ENCODE measurements around the gene TGFB1I1. TPM values are rescaled to one million over a fixed set of nuclear protein-coding genes. Genes with fewer than 3 reads are reported as not detected.
A peak's percentile ranks its signal among the peaks of the same experiment; 100 is the strongest.

Gene TGFB1I1
- total and polyA plus RNA-seq, 2 of the 13 experiments (the other 11 are each of a cell fraction or from before 2014, with no cell fraction given), result 0.80 to 2.9 TPM

- TF ChIP-seq RERE (CRISPR knock-in tag; IDR thresholded peaks at IDR 0.05; ENCODE audit: low read depth) (0 out of 2 replicates have a peak, but pooled peaks have one; percentile 4), HNRNPUL1 (IDR thresholded peaks at IDR 0.05; ENCODE audit: low read depth, low read length) (no peak), THYN1 (CRISPR knock-in tag; IDR thresholded peaks at IDR 0.05; ENCODE audit: borderline replicate concordance, low read depth) (no peak), HNRNPL (IDR thresholded peaks at IDR 0.05; ENCODE audit: low read depth, low read length) (peak; percentile 48; the same call in 1 of the 2 replicates), CSRNP2 (CRISPR knock-in tag; conservative IDR thresholded peaks at IDR 0.05; ENCODE audit: low read depth) (no peak), FOXA1 (IDR thresholded peaks at IDR 0.05) (no peak), FOXA1 (CRISPR knock-in tag; IDR thresholded peaks at IDR 0.05) (peak; percentile 60), ATF3 (CRISPR knock-in tag; IDR thresholded peaks at IDR 0.05) (peak; percentile 91), ATM (IDR thresholded peaks at IDR 0.05; ENCODE audit: borderline replicate concordance) (no peak), ZNF782 (CRISPR knock-in tag; IDR thresholded peaks at IDR 0.05; ENCODE audit: borderline replicate concordance) (0 out of 2 replicates have a peak, but pooled peaks have one; percentile 25), RFX3 (CRISPR knock-in tag; IDR thresholded peaks at IDR 0.05) (peak; percentile 25; the same call in 1 of the 2 replicates), YEATS2 (CRISPR knock-in tag; IDR thresholded peaks at IDR 0.05; ENCODE audit: borderline replicate concordance) (peak; percentile 92), HOXA7 (CRISPR knock-in tag; IDR thresholded peaks at IDR 0.05) (no peak), SP5 (CRISPR knock-in tag; IDR thresholded peaks at IDR 0.05; ENCODE audit: borderline replicate concordance, low read depth) (peak; percentile 48), IRF9 (CRISPR knock-in tag; IDR thresholded peaks at IDR 0.05; ENCODE audit: borderline replicate concordance) (peak; percentile 93), ZSCAN22 (CRISPR knock-in tag; IDR thresholded peaks at IDR 0.05) (no peak)
Measured at GRCh38 chr16:31458844-31459686, 12.9 kb upstream of the TGFB1I1 start, which contains the start of gene ARMC5 (continued).
